ENCODE measurements around the gene HOOK1.

Gene HOOK1

GRCh38 chr1:59885160-59885832 lies 70.5 kb downstream of the HOOK1 start:
- Histone ChIP-seq H3K27me3 (ENCODE audit: control insufficient read depth, low read length) (no peaks in the 10 kb centered on the region), H3K79me2 (ENCODE audit: control insufficient read depth, low read length) (no peaks in the 10 kb centered on the region), H3K4me3 (ENCODE audit: low read length) (no peak overlapping the region), H3K9me2 (replicated peaks; ENCODE audit: control insufficient read depth, low read length) (no peaks in the 10 kb centered on the region), H3K9me3 (ENCODE audit: control insufficient read depth, insufficient read depth, low read length) (no peaks in the 10 kb centered on the region), H4K20me1 (ENCODE audit: control insufficient read depth, insufficient read depth, low read depth, low read length) (no peaks in the 10 kb centered on the region), H3K4me1 (ENCODE audit: control insufficient read depth, low read length) (no peaks in the 10 kb centered on the region), H3K27ac (ENCODE audit: low read depth, low read length) (no peak overlapping the region), H3F3A (ENCODE audit: control insufficient read depth, insufficient read depth) (no peaks in the 10 kb centered on the region), H3K4me2 (ENCODE audit: low read length) (no peak overlapping the region), H3K36me3 (ENCODE audit: control insufficient read depth, low read length) (no peaks in the 10 kb centered on the region)
- no peak for TF ChIP-seq EZH2phosphoT487 (IDR thresholded peaks at IDR 0.05; ENCODE audit: borderline replicate concordance, low read length)
- TF ChIP-seq CTCF (IDR thresholded peaks at IDR 0.05; ENCODE audit: low read depth, low read length, poor library complexity, severe bottlenecking), result no peak

DNA sequence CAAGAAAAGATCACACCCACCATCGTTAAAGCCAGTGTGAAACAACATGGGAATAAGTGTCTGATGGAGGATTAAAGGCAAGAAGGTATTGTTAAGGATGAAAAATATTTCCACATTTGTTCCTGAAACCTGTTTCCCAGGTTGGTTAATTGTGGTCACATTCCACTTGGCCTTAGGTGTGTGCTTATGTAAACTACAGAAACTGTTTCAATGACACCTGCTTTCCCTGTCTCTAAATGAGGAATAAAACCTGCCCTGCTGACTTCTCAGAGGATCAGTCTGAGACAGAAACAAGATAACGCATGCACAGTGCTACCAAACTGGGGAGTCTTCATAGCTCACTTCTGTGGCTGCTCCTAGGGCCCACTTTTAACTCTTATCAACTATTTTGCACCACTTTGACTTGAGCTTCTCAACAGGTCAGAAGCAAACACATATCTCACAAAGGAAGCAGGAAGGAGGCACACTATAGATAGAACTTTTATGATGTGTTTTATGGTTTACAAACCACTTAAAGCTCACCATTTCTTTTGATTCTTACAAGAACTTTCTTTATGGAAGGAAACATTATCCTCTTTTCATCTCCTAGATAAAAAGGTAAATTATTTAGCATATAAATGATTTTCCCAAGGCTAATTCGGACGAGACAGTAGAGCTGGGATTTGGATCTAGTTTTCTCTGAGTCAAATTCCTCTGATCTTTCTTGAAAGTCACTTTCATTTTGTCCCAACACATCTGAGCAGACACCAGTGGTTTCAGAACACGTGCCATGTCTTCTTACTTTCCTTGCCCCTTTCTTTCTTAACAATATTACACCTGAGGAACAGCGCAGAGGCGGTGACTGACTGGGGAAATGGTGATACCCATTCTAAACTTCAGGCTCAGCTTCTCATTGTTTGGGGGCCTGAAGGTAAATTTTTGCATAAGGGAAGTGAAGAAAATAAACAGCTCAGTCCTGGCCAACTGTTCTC lies 78.4 kb downstream of the HOOK1 start:
- Histone ChIP-seq H4K20me1 (ENCODE audit: control insufficient read depth, insufficient read depth, low read depth, low read length) (no peaks in the 10 kb centered on the region), H3K79me2 (ENCODE audit: control insufficient read depth, low read length) (no peaks in the 10 kb centered on the region), H3K4me1 (ENCODE audit: control insufficient read depth, low read length) (no peaks in the 10 kb centered on the region), H3K9me3 (ENCODE audit: control insufficient read depth, insufficient read depth, low read length) (no peaks in the 10 kb centered on the region), H3K4me3 (ENCODE audit: low read length) (no peak overlapping the region), H3F3A (ENCODE audit: control insufficient read depth, insufficient read depth) (no peaks in the 10 kb centered on the region), H3K4me2 (ENCODE audit: low read length) (no peak overlapping the region), H3K27me3 (ENCODE audit: control insufficient read depth, low read length) (no peaks in the 10 kb centered on the region), H3K9me2 (replicated peaks; ENCODE audit: control insufficient read depth, low read length) (no peaks in the 10 kb centered on the region), H3K27ac (ENCODE audit: low read depth, low read length) (no peak overlapping the region), H3K36me3 (ENCODE audit: control insufficient read depth, low read length) (no peaks in the 10 kb centered on the region)
- no peak for TF ChIP-seq EZH2phosphoT487 (IDR thresholded peaks at IDR 0.05; ENCODE audit: borderline replicate concordance, low read length)
- no peak for TF ChIP-seq CTCF (IDR thresholded peaks at IDR 0.05; ENCODE audit: low read depth, low read length, poor library complexity, severe bottlenecking)

GRCh38 chr1:59897165-59897564 lies 82.4 kb downstream of the HOOK1 start:
- Histone ChIP-seq H3K36me3 (ENCODE audit: control insufficient read depth, low read length) (no peaks in the 10 kb centered on the region), H3K79me2 (ENCODE audit: control insufficient read depth, low read length) (no peaks in the 10 kb centered on the region), H4K20me1 (ENCODE audit: control insufficient read depth, insufficient read depth, low read depth, low read length) (no peaks in the 10 kb centered on the region), H3K9me2 (replicated peaks; ENCODE audit: control insufficient read depth, low read length) (no peaks in the 10 kb centered on the region), H3K4me1 (ENCODE audit: control insufficient read depth, low read length) (no peaks in the 10 kb centered on the region), H3K27me3 (ENCODE audit: control insufficient read depth, low read length) (no peaks in the 10 kb centered on the region), H3K4me2 (ENCODE audit: low read length) (no peak overlapping the region), H3K9me3 (ENCODE audit: control insufficient read depth, insufficient read depth, low read length) (no peaks in the 10 kb centered on the region), H3K4me3 (ENCODE audit: low read length) (no peak overlapping the region), H3K27ac (ENCODE audit: low read depth, low read length) (no peak overlapping the region), H3F3A (ENCODE audit: control insufficient read depth, insufficient read depth) (no peaks in the 10 kb centered on the region)
- no peak for TF ChIP-seq EZH2phosphoT487 (IDR thresholded peaks at IDR 0.05; ENCODE audit: borderline replicate concordance, low read length)
- no peak for TF ChIP-seq CTCF (IDR thresholded peaks at IDR 0.05; ENCODE audit: low read depth, low read length, poor library complexity, severe bottlenecking)
